IPS-11a (cell line): ENCODE data around the gene PHOX2A.
"Not testable (repeated sequence)": the region's sequence is repeated elsewhere in the genome, so short reads cannot be mapped to it uniquely, and the experiment has no call there.

Experiments
- H3K4me3 ChIP-seq: one replicate; pipeline ENCODE4 v1.5.1; 2013; ENCODE audit warnings: low read depth, low read length, control low read depth

Gene PHOX2A

GRCh38 chr11:72223615-72224563 is 20.1 kb downstream of the PHOX2A start:
- H3K4me3 ChIP-seq = peak overlapping the region; percentile 80

- H3K4me3 ChIP-seq = peak overlapping the region; percentile 61
Measured at GRCh38 chr11:72222907-72223614, 20.9 kb downstream of the PHOX2A start.

GRCh38 chr11:72222106-72222891 is 21.7 kb downstream of the PHOX2A start:
- peak overlapping the region; percentile 25 for H3K4me3 ChIP-seq

- H3K4me3 ChIP-seq = no peak overlapping the region
Measured at GRCh38 chr11:72221386-72222075, 22.4 kb downstream of the PHOX2A start.

- no peak overlapping the region for H3K4me3 ChIP-seq
Measured at GRCh38 chr11:72220696-72221363, 23.1 kb downstream of the PHOX2A start.

- no peak overlapping the region for H3K4me3 ChIP-seq
Measured at GRCh38 chr11:72218251-72218745, 25.7 kb downstream of the PHOX2A start.

- H3K4me3 ChIP-seq = no peak overlapping the region
Measured at GRCh38 chr11:72217841-72218240, 26.1 kb downstream of the PHOX2A start.

GRCh38 chr11:72216638-72217037 is 27.3 kb downstream of the PHOX2A start, which contains the start of gene FOLR2:
Gene FOLR2 (plus strand): TSS chr11:72216794. CDS start chr11:72218585, 1,791 bp downstream.
- H3K4me3 ChIP-seq = no peak within 1 kb of the TSS

GRCh38 chr11:72209101-72209500 is 34.9 kb downstream of the PHOX2A start:
- H3K4me3 ChIP-seq = no peak overlapping the region

- no peak overlapping the region for H3K4me3 ChIP-seq
Measured at GRCh38 chr11:72208281-72208680, 35.7 kb downstream of the PHOX2A start.

GRCh38 chr11:72206794-72207193 is 37.2 kb downstream of the PHOX2A start:
- H3K4me3 ChIP-seq = not testable (repeated sequence)

- H3K4me3 ChIP-seq = no peak overlapping the region
Measured at GRCh38 chr11:72204886-72205285, 39.1 kb downstream of the PHOX2A start.

- H3K4me3 ChIP-seq = no peak overlapping the region
Measured at GRCh38 chr11:72203163-72203562, 40.8 kb downstream of the PHOX2A start.

GRCh38 chr11:72202571-72202970 is 41.4 kb downstream of the PHOX2A start:
- no peak overlapping the region for H3K4me3 ChIP-seq

- not testable (repeated sequence) for H3K4me3 ChIP-seq
Measured at GRCh38 chr11:72201445-72201844, 42.5 kb downstream of the PHOX2A start.

GRCh38 chr11:72195518-72196270 is 48.3 kb downstream of the PHOX2A start:
- no peak overlapping the region for H3K4me3 ChIP-seq

- no peak within 1 kb of the TSS for H3K4me3 ChIP-seq
Measured at GRCh38 chr11:72191961-72192381, 52.0 kb downstream of the PHOX2A start, which contains the start of gene FOLR1. Gene FOLR1 (plus strand): TSS chr11:72192140. CDS start chr11:72192174, 34 bp downstream.

- no peak overlapping the region for H3K4me3 ChIP-seq
Measured at GRCh38 chr11:72190631-72191071, 53.3 kb downstream of the PHOX2A start.
